HG03045 (cell line): Measurements from ENCODE around the gene ZDHHC4.

Experiments
- ATAC-seq: cut with Tn5 transposase; IDR thresholded peaks from one replicate; pipeline ENCODE4 v1.9.1; 2021; ENCODE audit warnings: mild to moderate bottlenecking, moderate library complexity; ENCODE audit not compliant: unreplicated experiment

ZDHHC4 gene

GRCh38 chr7:6604458-6604857, 27.2 kb downstream of the ZDHHC4 start:
- no peak for ATAC-seq

GRCh38 chr7:6606866-6607583, 29.8 kb downstream of the ZDHHC4 start:
- ATAC-seq: no peak

GRCh38 chr7:6607651-6608051, 30.4 kb downstream of the ZDHHC4 start:
- ATAC-seq: no peak

DNA sequence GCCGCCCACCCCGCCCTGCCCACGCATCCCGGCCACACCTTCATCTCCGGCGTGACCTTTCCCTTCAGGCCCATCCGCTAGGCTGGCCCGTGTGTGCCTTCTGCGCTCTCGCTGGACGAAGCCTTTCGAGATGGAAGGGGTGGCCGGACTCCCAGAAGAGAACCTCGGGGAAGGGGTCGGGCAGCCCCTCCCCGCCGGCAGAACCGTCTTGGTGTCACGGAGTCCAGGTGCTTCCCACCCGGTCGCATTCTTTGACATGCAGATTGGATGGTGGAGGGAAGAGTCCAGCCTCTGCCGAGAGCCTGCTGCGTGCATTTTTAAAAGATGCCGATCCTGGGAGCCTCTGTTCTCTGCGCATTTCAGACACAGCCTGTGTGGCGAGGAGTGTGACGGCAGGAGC, 30.8 kb downstream of the ZDHHC4 start:
- ATAC-seq: no peak

- ATAC-seq: no peak
These were observed 31.5 kb downstream of the ZDHHC4 start for GRCh38 chr7:6608794-6609193.

DNA sequence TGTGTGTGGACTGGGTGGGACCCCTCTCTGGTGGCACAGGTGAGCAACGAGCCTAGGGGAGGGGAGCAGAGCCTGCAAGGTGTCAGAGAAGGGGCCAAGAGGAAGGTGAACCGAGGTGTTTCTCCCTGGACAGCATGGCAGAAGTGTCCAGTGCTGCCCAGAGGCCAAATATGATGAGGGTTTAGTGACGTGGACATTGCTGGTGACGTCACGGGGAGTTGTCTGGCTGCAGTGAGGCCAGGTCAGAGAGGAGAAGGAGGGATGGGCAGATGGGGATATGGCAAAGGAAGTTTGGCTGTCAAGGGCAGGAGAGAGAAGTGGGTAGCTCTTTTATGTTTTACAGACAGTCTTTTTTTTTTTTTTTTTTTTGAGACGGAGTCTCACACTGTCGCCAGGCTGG, 35.6 kb downstream of the ZDHHC4 start:
- no peak for ATAC-seq

DNA sequence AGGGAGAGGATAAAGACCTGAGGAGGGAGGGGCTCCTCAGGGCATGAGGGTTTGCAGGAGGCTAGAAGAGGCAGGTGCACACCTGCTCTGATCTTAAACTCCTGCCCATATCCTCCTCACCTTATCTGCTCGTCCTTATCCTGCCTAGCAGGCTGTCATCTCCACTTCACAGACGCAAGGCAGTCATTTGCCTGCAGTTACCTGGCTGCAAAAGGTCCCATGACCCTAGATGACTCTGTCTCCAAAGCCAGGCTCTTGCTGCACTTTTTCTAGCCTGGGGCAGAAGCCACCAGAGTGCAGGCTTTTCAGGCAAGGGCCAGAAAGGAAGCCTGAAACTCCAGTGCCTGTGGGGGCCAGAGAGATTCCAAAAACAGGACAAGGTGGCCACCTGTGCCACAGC, 36.5 kb downstream of the ZDHHC4 start:
- no peak for ATAC-seq

- ATAC-seq: no peak
These were observed 37.9 kb downstream of the ZDHHC4 start, which contains the start of gene ZNF853 for GRCh38 chr7:6614953-6615722. Gene ZNF853, plus strand, starts transcription at chr7:6615610. Its CDS starts 565 bp downstream, at chr7:6616175.

GRCh38 chr7:6615723-6616555, 38.7 kb downstream of the ZDHHC4 start:
- no peak for ATAC-seq

DNA sequence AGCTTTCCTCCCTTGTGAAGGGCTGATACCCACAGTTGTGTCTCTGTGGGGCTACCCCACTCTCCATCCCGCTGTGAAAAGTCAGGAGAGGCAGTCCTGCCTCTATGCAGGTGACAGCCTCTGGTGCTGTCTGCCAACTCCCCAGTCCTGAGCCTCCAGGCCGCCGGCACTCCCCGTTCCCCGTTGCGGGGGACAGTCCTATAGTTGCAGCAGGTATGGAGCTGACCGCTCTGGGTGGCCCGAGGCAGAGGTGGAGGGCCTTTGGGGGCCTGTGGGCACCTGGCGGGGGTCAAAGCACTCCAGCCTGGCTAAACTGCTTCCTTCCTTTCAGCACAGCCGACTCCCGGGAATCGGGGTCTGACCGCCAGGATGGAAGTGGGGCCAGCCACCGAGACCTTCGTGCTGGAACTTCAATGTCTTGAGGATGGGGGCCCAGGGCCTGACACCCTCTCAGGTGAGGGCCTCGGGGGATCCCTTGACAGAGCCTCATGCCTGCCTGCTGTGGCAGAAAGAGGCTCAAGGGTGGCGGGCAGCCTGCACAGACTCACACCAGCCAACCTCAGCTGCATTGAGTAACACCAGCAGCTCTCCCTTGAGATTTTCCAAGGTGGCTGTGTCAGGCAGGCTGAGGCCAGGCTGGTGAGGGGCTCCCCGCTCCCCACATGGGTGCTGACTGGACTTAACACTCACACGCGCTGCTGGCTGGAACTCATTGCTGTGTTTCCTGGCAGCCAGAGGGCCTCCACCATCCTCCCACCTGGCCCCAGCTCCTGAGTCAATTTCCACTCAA, 39.8 kb downstream of the ZDHHC4 start:
- ATAC-seq: no peak

DNA sequence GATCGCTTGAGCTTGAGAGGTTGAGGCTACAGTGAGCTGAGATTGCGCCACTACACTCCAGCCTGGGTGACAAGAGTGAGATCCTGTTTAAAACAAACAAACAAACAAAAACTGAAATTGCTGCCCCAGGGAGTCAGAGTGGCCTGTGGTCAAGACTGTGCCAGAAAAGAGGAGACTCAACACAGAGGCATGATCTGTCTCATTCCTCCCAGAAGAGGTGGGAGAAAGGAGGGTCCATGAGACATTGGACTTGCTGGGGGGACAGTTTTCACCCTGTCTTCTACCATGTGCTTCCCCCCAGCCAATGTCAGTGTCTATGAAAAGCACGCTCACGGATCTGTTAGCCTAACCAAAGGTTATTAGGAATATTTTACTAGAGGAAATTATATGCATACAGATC, 41.4 kb downstream of the ZDHHC4 start:
- no peak for ATAC-seq

- no peak for ATAC-seq
These were observed 42.7 kb downstream of the ZDHHC4 start for GRCh38 chr7:6619961-6620360.

- no peak for ATAC-seq
These were observed 44.2 kb downstream of the ZDHHC4 start for GRCh38 chr7:6621195-6622133.

GRCh38 chr7:6622134-6622710, 45.0 kb downstream of the ZDHHC4 start:
- no peak for ATAC-seq

DNA sequence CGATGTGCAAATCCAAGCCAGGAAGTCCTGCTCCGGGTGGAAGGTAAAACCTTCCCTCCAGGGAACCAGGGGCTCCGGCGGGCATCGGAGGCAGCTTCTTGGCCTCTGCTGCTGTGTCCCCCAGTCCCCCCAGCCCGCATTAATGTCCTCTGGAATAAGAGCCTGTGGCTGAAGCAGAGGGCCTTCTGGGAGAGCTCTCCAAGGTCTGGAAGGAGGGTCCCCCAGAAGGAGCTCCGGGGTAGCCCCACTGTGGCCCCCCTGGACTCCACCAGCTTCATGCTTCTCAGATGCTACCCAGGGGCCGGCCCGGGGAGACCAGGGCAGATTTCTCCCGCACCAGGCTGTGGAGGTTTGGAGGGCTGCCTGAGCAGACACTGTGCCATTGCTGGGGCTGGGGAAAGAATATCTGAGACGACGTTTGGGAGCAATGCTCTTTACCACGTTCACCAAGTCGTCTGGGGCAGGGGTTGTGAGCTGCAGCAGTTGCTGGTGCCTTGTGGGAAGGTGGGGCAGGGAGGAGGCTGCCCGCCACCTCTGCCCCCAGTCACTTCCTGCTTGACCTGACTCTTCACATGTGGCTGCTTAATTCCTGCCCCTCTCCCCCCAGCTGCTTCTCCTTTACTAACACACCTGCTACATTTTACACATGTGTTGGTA, 46.5 kb downstream of the ZDHHC4 start:
- no peak for ATAC-seq

- ATAC-seq: no peak
These were observed 47.0 kb downstream of the ZDHHC4 start for GRCh38 chr7:6624246-6624611.

DNA sequence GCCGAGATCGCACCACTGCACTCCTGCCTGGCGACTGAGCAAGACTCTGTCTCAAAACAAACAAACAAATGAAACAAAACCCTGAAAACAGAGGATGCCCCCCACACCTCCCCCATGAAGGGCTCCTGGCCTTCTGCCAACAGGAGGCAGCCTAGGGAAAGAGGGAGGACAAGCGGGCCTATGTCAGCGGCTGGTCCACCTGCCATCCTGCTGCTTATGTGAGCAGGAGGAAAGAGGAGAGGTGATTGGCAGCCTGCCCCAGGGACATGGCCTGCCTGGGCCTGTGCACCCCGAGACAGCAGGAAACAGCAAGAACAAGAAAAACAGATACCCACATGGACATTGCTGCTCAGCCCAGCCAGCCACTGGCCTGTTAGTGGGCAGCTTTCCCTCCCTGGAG, 50.8 kb downstream of the ZDHHC4 start:
- no peak for ATAC-seq

DNA sequence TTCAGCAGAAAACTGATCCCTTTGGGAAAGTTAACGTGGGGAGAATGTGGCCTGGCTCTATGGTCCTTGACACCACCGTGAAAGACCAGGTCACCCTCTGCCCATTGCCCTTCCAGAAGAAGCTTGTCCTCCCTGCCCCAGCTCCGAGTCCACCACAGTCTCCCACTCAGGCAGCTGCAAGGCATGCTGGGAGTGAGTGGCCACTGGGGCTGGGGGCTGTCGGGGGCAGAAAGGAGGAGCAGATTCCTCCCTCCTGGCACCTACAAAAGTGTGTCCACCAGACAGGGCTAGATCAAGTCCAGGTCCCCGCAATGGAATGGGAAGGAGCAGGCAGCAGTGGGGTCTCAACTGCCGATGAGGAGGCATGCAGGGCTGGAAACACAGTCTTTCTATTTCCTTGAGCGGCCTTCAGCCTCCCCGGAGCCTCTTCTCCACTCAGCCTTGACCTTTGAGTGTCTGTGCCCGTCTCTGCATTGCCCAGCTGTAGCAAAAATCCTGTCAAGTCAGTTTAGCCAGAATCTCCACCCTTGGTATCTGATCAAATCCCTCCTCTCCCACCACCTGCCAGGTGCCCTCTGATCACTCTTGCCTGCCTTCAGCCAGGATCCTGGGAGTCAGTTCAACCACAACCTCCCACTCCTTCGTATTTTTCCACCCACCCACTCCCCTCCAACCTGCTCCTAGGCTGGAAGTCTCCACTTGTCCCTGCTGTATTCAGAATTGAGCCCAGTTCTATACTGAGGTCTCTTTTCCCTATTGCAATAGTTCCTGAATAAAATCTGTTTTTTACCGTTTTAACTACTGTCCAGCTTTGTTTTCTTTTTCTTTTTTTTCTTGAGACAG, 53.0 kb downstream of the ZDHHC4 start:
- ATAC-seq: no peak
